Activated CD4-positive, alpha-beta T cell treated with anti-CD3 and anti-CD28 coated beads for 36 hours (primary cell): Measurements from ENCODE around the gene PLXDC2. TPM values are rescaled to one million over a fixed set of nuclear protein-coding genes. Genes with fewer than 3 reads are reported as not detected.

Experiments used
- ATAC-seq: fragments of 200-7000 bp; cut with Tn5 transposase; one replicate; pipeline ENCODE4 v1.10.0; 2021; ENCODE audit warnings: mild to moderate bottlenecking, moderate library complexity
- CTCF ChIA-PET: fragments of 350-600 bp; sonication (Branson Sonifier 250); formaldehyde crosslinking; loops from one replicate; lab custom pipeline; 2021; ENCODE audit warnings: antibody characterized with exemption; lab: Charles Lee
- POLR2A ChIA-PET: fragments of 350-600 bp; sonication (Branson Sonifier 250); formaldehyde crosslinking; loops from one replicate; lab custom pipeline; 2021; ENCODE audit warnings: antibody characterized with exemption, inconsistent platforms; lab: Charles Lee
- DNase-seq: peaks from one replicate; pipeline ENCODE4 v3.0.0-alpha.2; 2020
- H3K27ac Mint-ChIP-seq: one replicate; pipeline ENCODE4 v1.8.0; 2021; ENCODE audit warnings: mixed read lengths
- H3K27me3 Mint-ChIP-seq: one replicate; pipeline ENCODE4 v1.8.0; 2021; ENCODE audit warnings: mixed read lengths
- H3K36me3 Mint-ChIP-seq: one replicate; pipeline ENCODE4 v1.8.0; 2021; ENCODE audit warnings: low read depth, mixed read lengths
- H3K4me1 Mint-ChIP-seq: one replicate; pipeline ENCODE4 v1.8.0; 2021; ENCODE audit warnings: mixed read lengths
- H3K4me3 Mint-ChIP-seq: one replicate; pipeline ENCODE4 v1.8.0; 2021; ENCODE audit warnings: mild to moderate bottlenecking, moderate library complexity, mixed read lengths
- H3K9me3 Mint-ChIP-seq: one replicate; pipeline ENCODE4 v1.8.0; 2021; ENCODE audit warnings: low read depth, mixed read lengths
- intact Hi-C, 2 experiments: fragments of 100-400 bp; cut with DNase I in 1 of 2; cut with micrococcal nuclease in 1 of 2; formaldehyde crosslinking; loops; one replicate each; pipeline versions ENCODE4 v1.14.2 to v1.15.1; 2022 to 2024; cut with DNase I, micrococcal nuclease
- total RNA-seq, 2 experiments: library from RNA; stranded (reverse); gene quantifications; one replicate each; pipeline ENCODE4 v1.2.3, GENCODE V29; 2021

PLXDC2 gene
- total RNA-seq, 2 experiments from 2014 or later = not detected

DNA sequence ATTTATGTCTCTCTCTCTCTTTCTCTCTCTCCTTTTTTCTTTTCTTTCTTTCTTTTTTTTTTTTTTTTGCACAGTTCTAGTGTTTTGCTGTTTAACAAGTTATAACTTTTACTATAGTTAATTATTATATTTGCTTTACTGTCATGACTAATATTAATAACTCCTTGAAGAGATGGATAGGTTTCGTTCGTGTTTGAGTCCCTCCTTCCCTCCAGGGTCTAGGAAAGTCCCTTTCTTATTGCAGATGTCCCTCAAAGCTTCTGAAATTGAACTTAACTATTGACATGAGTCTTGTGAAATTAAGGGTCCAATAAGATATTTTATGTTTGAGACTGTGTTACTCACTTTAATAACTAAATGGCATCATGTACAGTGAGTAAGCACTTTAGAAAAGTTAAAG is 131.4 kb downstream of the PLXDC2 start:
- peaks cover 2% of the 10 kb centered on the region for H3K9me3 Mint-ChIP-seq
- intact Hi-C loops = no loop called here
- ChIA-PET POLR2A (no interaction called here), CTCF (no interaction called here)
- no peak overlapping the region for H3K4me3 Mint-ChIP-seq
- no peak for DNase-seq
- no peak overlapping the region for H3K27ac Mint-ChIP-seq
- ATAC-seq = no peak
- H3K27me3 Mint-ChIP-seq = no peaks in the 10 kb centered on the region
- no peaks in the 10 kb centered on the region for H3K36me3 Mint-ChIP-seq
- H3K4me1 Mint-ChIP-seq = no peaks in the 10 kb centered on the region

DNA sequence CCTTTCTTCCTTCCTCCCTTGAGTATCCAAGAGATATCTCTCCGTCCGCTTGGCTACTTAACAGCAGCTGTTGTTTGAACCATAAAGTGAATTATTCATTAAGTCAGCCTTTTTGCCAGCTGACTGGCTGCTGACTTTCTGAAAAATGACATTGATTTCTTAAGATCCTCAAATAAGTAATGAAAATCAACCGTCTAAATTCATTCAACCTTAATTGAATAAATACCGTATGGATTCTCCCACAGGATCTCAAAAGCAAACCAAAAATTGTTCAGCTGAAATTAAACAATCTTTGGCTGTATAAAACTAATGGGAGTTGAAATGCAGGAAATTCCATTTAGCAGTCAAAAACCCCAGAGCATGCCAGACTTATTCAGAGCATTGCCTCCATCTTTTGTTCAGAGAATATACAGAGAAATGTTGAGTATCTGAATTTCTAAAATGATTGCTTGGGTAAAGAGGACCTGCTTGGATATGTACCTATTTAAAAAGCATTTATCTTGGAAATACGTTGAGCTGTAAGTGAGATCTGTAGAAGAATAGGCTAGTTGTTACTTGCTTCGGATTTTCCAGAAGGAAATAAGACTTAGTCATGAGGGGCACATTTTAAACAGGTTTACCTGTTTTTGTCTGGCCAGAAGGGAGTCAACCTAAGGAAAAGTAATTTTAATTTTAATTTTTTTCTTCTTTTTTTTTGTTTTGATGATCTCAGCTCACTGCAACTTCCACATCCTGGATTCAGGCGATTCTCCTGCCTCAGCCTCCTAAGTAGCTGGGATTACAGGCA is 136.2 kb downstream of the PLXDC2 start:
- CTCF ChIA-PET = no interaction called here
- no peak for DNase-seq
- H3K4me3 Mint-ChIP-seq = no peak overlapping the region
- H3K27ac Mint-ChIP-seq = no peak overlapping the region
- POLR2A ChIA-PET = no interaction called here
- H3K36me3 Mint-ChIP-seq = no peaks in the 10 kb centered on the region
- H3K27me3 Mint-ChIP-seq = no peaks in the 10 kb centered on the region
- intact Hi-C loops = no loop called here
- no peak for ATAC-seq
- no peaks in the 10 kb centered on the region for H3K9me3 Mint-ChIP-seq
- no peaks in the 10 kb centered on the region for H3K4me1 Mint-ChIP-seq

- H3K9me3 Mint-ChIP-seq = no peaks in the 10 kb centered on the region
- no peak overlapping the region for H3K27ac Mint-ChIP-seq
- ATAC-seq (no peak), DNase-seq (no peak)
- H3K4me3 Mint-ChIP-seq = no peak overlapping the region
- intact Hi-C loops = no loop called here
- ChIA-PET CTCF (no interaction called here), POLR2A (no interaction called here)
- no peaks in the 10 kb centered on the region for H3K4me1 Mint-ChIP-seq
- no peaks in the 10 kb centered on the region for H3K36me3 Mint-ChIP-seq
- no peaks in the 10 kb centered on the region for H3K27me3 Mint-ChIP-seq
Observed at GRCh38 chr10:19954601-19955000, 138.4 kb downstream of the PLXDC2 start.

DNA sequence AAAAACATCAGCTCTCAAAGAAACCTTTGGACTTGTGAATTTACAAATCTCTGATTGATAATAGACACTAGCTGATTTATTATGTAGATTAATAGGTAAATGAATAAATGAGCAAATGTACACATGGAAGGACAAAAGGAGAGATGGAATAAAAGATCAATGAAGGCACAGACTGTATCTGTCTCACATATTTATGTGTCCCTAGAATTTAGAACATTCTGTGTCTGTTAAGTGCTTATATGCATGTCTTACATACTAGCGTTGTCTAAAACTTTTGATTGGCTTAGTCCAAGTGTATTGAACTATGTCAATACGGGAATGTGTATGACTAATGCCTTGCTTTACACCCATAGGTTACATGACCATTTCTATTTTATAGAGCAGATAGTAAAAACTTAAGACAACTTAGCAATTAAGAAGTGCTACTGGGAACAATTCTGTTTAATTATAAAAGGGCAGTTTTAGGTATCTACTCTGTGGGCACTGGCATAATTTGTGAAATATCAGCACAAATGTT is 140.3 kb downstream of the PLXDC2 start:
- Mint-ChIP-seq H3K27me3 (no peaks in the 10 kb centered on the region), H3K4me1 (no peaks in the 10 kb centered on the region), H3K4me3 (no peak overlapping the region), H3K9me3 (no peaks in the 10 kb centered on the region), H3K27ac (no peak overlapping the region), H3K36me3 (no peaks in the 10 kb centered on the region)
- intact Hi-C loops = no loop called here
- ATAC-seq (no peak), DNase-seq (no peak)
- POLR2A ChIA-PET = no interaction called here
- CTCF ChIA-PET = no interaction called here

GRCh38 chr10:19958787-19959186 is 142.6 kb downstream of the PLXDC2 start:
- POLR2A ChIA-PET = no interaction called here
- H3K4me1 Mint-ChIP-seq = no peaks in the 10 kb centered on the region
- H3K9me3 Mint-ChIP-seq = no peaks in the 10 kb centered on the region
- DNase-seq (no peak), ATAC-seq (no peak)
- no peak overlapping the region for H3K27ac Mint-ChIP-seq
- H3K36me3 Mint-ChIP-seq = no peaks in the 10 kb centered on the region
- no peak overlapping the region for H3K4me3 Mint-ChIP-seq
- CTCF ChIA-PET = interaction anchor here (1.1 kb wide), 1 partner anchor 16 kb away, joined by 4 read pairs; no protein-coding TSS in a partner anchor
- H3K27me3 Mint-ChIP-seq = no peaks in the 10 kb centered on the region
- intact Hi-C loops = no loop called here

DNA sequence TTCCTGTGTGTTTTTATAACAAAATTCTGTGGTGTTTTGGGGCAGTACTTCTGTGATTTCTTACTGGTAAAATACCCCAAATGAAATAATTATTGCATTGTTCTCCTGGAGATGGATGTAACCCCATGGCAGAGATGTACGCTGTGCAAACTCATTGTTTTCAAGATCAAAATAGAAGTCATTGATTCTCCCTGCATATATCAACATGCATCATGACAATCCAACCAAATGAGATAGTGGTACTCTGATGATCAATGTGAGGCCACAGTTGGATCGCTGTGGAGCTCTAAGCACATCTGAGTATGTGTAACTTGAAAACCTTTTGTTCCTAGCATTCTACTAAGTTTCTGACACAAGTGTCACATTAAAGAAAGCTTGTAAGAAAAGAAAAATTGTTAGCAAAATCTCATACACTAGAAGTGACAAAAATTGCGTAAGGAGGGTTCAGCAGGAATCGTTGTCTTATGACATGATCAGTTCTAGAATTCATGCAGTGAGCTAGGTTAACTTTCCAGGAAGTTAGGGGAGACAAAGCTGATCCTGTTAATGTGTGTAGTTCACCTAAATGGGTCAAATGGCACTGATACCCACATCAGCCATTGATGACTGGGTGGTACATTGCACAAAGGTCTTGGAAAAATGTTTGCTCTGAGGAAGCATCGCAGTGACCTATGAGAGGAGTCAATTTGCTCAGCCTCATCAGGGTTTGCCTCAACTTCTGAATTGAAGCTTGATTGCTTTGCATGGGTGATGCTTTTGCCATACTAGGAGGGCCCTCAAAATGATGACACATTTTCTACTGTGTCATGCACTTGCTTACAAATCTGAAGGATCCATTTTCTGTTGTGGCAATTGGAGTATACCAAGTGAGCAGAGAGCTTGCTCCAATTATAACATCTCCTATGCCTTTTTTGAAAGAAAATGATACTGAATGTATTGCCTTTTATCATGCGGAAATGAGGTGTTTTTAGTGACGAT is 145.1 kb downstream of the PLXDC2 start:
- H3K4me1 Mint-ChIP-seq = no peaks in the 10 kb centered on the region
- intact Hi-C loops = no loop called here

GRCh38 chr10:19964625-19965024 is 148.4 kb downstream of the PLXDC2 start:
- no peaks in the 10 kb centered on the region for H3K36me3 Mint-ChIP-seq
- H3K27me3 Mint-ChIP-seq = no peaks in the 10 kb centered on the region
- H3K4me3 Mint-ChIP-seq = no peak overlapping the region
- ATAC-seq (no peak), DNase-seq (no peak)
- ChIA-PET POLR2A (no interaction called here), CTCF (interaction anchor here (0.6 kb wide), 2 partner anchors 13 to 34 kb away, joined by 3 read pairs; no protein-coding TSS in a partner anchor)
- H3K9me3 Mint-ChIP-seq = peaks cover 2% of the 10 kb centered on the region
- H3K4me1 Mint-ChIP-seq = no peaks in the 10 kb centered on the region
- intact Hi-C loops = no loop called here
- no peak overlapping the region for H3K27ac Mint-ChIP-seq

More for the DNA sequence above, 145.1 kb downstream of the PLXDC2 start:
- CTCF ChIA-PET = no interaction called here
- no peak overlapping the region for H3K27ac Mint-ChIP-seq
- no peak overlapping the region for H3K4me3 Mint-ChIP-seq
- no peaks in the 10 kb centered on the region for H3K36me3 Mint-ChIP-seq
- POLR2A ChIA-PET = no interaction called here
- no peak for DNase-seq
- H3K27me3 Mint-ChIP-seq = no peaks in the 10 kb centered on the region
- no peaks in the 10 kb centered on the region for H3K9me3 Mint-ChIP-seq
- ATAC-seq = no peak

GRCh38 chr10:19966751-19967150 is 150.5 kb downstream of the PLXDC2 start:
- POLR2A ChIA-PET = no interaction called here
- intact Hi-C loops = no loop called here
- H3K36me3 Mint-ChIP-seq = no peaks in the 10 kb centered on the region
- H3K4me3 Mint-ChIP-seq = no peak overlapping the region
- CTCF ChIA-PET = no interaction called here
- no peaks in the 10 kb centered on the region for H3K27me3 Mint-ChIP-seq
- DNase-seq (no peak), ATAC-seq (no peak)
- no peaks in the 10 kb centered on the region for H3K4me1 Mint-ChIP-seq
- no peak overlapping the region for H3K27ac Mint-ChIP-seq
- H3K9me3 Mint-ChIP-seq = peaks cover 2% of the 10 kb centered on the region

GRCh38 chr10:19967981-19968380 is 151.7 kb downstream of the PLXDC2 start:
- intact Hi-C loops = no loop called here
- ChIA-PET POLR2A (no interaction called here), CTCF (no interaction called here)
- no peaks in the 10 kb centered on the region for H3K4me1 Mint-ChIP-seq
- H3K4me3 Mint-ChIP-seq = no peak overlapping the region
- DNase-seq (no peak), ATAC-seq (no peak)
- peaks cover 2% of the 10 kb centered on the region for H3K9me3 Mint-ChIP-seq
- no peaks in the 10 kb centered on the region for H3K27me3 Mint-ChIP-seq
- H3K27ac Mint-ChIP-seq = no peak overlapping the region
- H3K36me3 Mint-ChIP-seq = no peaks in the 10 kb centered on the region

- no peak overlapping the region for H3K27ac Mint-ChIP-seq
- H3K4me3 Mint-ChIP-seq = no peak overlapping the region
- no peaks in the 10 kb centered on the region for H3K27me3 Mint-ChIP-seq
- ATAC-seq (no peak), DNase-seq (no peak)
- peaks cover 2% of the 10 kb centered on the region for H3K9me3 Mint-ChIP-seq
- POLR2A ChIA-PET = no interaction called here
- H3K36me3 Mint-ChIP-seq = no peaks in the 10 kb centered on the region
- CTCF ChIA-PET = interaction anchor here (0.6 kb wide), 1 partner anchor 575 kb away, joined by 3 read pairs; no protein-coding TSS in a partner anchor
- intact Hi-C loops = no loop called here
- no peaks in the 10 kb centered on the region for H3K4me1 Mint-ChIP-seq
Observed at GRCh38 chr10:19968745-19969144, 152.5 kb downstream of the PLXDC2 start.

- DNase-seq = no peak
- intact Hi-C loops = no loop called here
- Mint-ChIP-seq H3K4me3 (no peak overlapping the region), H3K9me3 (peaks cover 4% of the 10 kb centered on the region), H3K4me1 (no peaks in the 10 kb centered on the region), H3K27me3 (no peaks in the 10 kb centered on the region), H3K36me3 (no peaks in the 10 kb centered on the region), H3K27ac (no peak overlapping the region)
- ChIA-PET POLR2A (no interaction called here), CTCF (interaction anchor here (0.7 kb wide), 1 partner anchor 1809 kb away, joined by 3 read pairs; no protein-coding TSS in a partner anchor)
- ATAC-seq = no peak
Observed at GRCh38 chr10:19970256-19970655, 154.0 kb downstream of the PLXDC2 start.
